ENCODE results near the gene SPTBN1. TPM values are rescaled to one million over a fixed set of nuclear protein-coding genes. Genes with fewer than 3 reads are reported as not detected.

SPTBN1 gene
- total and polyA plus RNA-seq, 2 of the 13 experiments (the other 11 are each of a cell fraction or from before 2014, with no cell fraction given) = 123 to 299 TPM

DNA sequence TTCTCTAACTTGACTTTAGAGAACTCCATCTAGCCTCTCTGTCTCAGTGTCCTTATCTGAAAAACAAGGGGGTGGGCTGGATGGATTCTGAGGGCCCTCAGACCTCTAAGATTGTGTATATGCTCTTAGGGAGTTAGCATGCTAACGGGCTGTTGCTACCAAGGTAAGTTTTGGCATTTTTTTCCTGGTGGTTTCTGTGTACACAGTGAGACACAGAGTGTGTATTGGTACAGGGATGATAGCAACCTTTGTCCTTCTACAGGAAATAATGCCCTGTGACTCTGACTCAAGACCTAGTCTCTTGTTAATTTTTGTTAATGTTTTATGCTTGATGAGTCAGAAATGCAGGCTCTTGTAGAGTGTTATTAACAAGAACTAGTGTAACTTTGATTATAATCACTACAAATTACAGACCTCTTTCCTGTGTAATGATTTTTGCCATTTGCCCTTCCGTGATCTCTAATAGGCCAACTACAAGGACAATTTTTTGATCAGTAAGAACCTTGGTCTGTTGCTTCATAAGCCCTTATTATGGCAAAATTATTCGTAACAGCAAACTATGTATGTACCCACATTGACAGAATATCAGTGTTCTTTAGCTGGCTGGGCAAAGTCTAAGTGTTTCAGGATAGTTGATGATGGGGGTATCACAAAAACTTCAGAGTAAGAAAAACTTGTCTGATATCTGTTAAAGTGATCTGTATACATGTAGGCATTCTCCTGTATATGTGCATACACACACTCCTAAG, 89.7 kb downstream of the SPTBN1 start (continued):
- TF ChIP-seq SRSF9 (IDR thresholded peaks at IDR 0.05; ENCODE audit: borderline replicate concordance, insufficient read depth, low read depth, low read length, poor library complexity, severe bottlenecking) (no peak), HNRNPLL (IDR thresholded peaks at IDR 0.05; ENCODE audit: low read depth, low read length, poor library complexity, severe bottlenecking) (no peak), TCF7 (IDR thresholded peaks at IDR 0.05; ENCODE audit: low read depth) (peak; percentile 57), ZNF331 (CRISPR knock-in tag; IDR thresholded peaks at IDR 0.05) (peak; percentile 84), KLF12 (CRISPR knock-in tag; IDR thresholded peaks at IDR 0.05; ENCODE audit: borderline replicate concordance) (no peak), ZNF44 (CRISPR knock-in tag; IDR thresholded peaks at IDR 0.05) (0 out of 2 replicates have a peak, but pooled peaks have one; percentile 59), SRSF1 (optimal IDR thresholded peaks at IDR 0.05; ENCODE audit: low read depth, low read length) (no peak), ZNF383 (CRISPR knock-in tag; IDR thresholded peaks at IDR 0.05; ENCODE audit: borderline replicate concordance) (no peak), ZNF652 (CRISPR knock-in tag; IDR thresholded peaks at IDR 0.05; ENCODE audit: borderline replicate concordance, low read depth) (peak; percentile 48; the same call in 1 of the 2 replicates), SMARCC2 (IDR thresholded peaks at IDR 0.05) (no peak), ATF2 (CRISPR knock-in tag; IDR thresholded peaks at IDR 0.05) (peak; percentile 61; the same call in 1 of the 2 replicates), ZNF225 (CRISPR knock-in tag; IDR thresholded peaks at IDR 0.05) (no peak), ZNF616 (CRISPR knock-in tag; IDR thresholded peaks at IDR 0.05; ENCODE audit: low read depth) (no peak), ZKSCAN8 (CRISPR knock-in tag; IDR thresholded peaks at IDR 0.05; ENCODE audit: borderline replicate concordance) (peak; percentile 62; the same call in 1 of the 2 replicates), TFDP1 (CRISPR knock-in tag; IDR thresholded peaks at IDR 0.05; ENCODE audit: borderline replicate concordance) (no peak), IKZF5 (CRISPR knock-in tag; IDR thresholded peaks at IDR 0.05) (peak; percentile 62; the same call in 1 of the 2 replicates), SIX4 (CRISPR knock-in tag; IDR thresholded peaks at IDR 0.05) (peak; percentile 42; the same call in 1 of the 2 replicates), KDM1A (CRISPR knock-in tag; IDR thresholded peaks at IDR 0.05) (no peak), ZNF569 (CRISPR knock-in tag; IDR thresholded peaks at IDR 0.05; ENCODE audit: borderline replicate concordance) (no peak), AGO2 (optimal IDR thresholded peaks at IDR 0.05; ENCODE audit: low read depth, low read length) (no peak), GRHL1 (CRISPR knock-in tag; conservative IDR thresholded peaks at IDR 0.05) (no peak), NRL (CRISPR knock-in tag; IDR thresholded peaks at IDR 0.05; ENCODE audit: borderline replicate concordance) (no peak), ZNF292 (CRISPR knock-in tag; IDR thresholded peaks at IDR 0.05; ENCODE audit: borderline replicate concordance, low read depth) (peak; percentile 36; the same call in 1 of the 2 replicates), TOE1 (CRISPR knock-in tag; IDR thresholded peaks at IDR 0.05) (no peak), ZNF3 (CRISPR knock-in tag; IDR thresholded peaks at IDR 0.05) (no peak)
